Tibial nerve (tissue), 4 donors: ENCODE data around the gene ZNF579.

Source experiments
- CTCF ChIP-seq, 5 experiments: fragments of 200-600 bp in 3 of 5; fragments of 450-650 bp in 2 of 5; sonication (generic) in 3 of 5; IDR thresholded peaks; one replicate each; pipeline ENCODE4 v1.5.1; 2016 to 2019; ENCODE audit warnings: antibody characterized with exemption in 5 of 5, mild to moderate bottlenecking in 3 of 5, moderate library complexity in 2 of 5
- EP300 ChIP-seq, 2 donors: sonication (generic); formaldehyde crosslinking; IDR thresholded peaks; one replicate each; pipeline ENCODE4 v1.6.1; 2017; ENCODE audit warnings: antibody characterized with exemption in 2 of 2, mild to moderate bottlenecking in 1 of 2

DNA sequence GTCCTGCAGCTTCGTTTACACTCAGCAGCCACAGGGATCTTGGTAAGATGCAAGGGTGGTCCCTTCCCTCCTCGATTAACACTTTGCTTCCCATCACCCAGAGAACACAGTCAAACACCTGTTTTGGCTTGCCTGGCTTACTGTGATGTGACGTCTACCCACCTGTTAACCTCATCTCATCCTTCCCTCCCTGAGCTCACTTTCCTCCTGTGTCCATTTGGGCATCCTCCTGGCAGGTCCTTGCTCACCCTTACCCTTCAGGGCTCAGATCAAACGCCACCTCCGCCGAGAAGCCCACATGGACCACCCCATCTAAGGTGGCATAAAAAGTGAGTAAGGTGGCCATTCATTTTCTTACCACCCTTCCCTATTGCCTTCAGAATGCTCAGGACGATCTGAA lies 9.5 kb upstream of the ZNF579 start:
- TF ChIP-seq CTCF (IDR thresholded peaks at IDR 0.05): no peak
- TF ChIP-seq EP300 (IDR thresholded peaks at IDR 0.05): no peak
